RWPE1 (cell line): ENCODE data around the gene TMX2.
"Not testable (repeated sequence)": the region's sequence is repeated elsewhere in the genome, so short reads cannot be mapped to it uniquely, and the experiment has no call there.

ENCODE experiments used
- CTCF ChIA-PET: fragments of 350-600 bp; sonication (Branson Sonifier 250); formaldehyde crosslinking; extraction: SDS; loops from one replicate; lab custom pipeline; 2021; lab: Yijun Ruan, JAX
- POLR2A ChIA-PET: fragments of 400-600 bp; formaldehyde crosslinking; extraction: SDS; loops from one replicate; lab custom pipeline; 2020; ENCODE audit warnings: antibody characterized with exemption; ENCODE audit not compliant: low non-redundant PET; lab: Yijun Ruan, JAX
- DNase-seq: peaks from one replicate; pipeline ENCODE4 v3.0.0; 2012; ENCODE audit warnings: low spot score
- H3K27ac ChIP-seq: fragments of 450-650 bp; 2 replicates; pipeline ENCODE4 v1.5.1; 2017
- TF ChIP-seq, protein P1 (sequence below): fragments of 450-650 bp; conservative IDR thresholded peaks from 2 replicates; pipeline ENCODE4 v1.5.1; 2017; ENCODE audit warnings: low read depth, mild to moderate bottlenecking

TMX2 gene

DNA sequence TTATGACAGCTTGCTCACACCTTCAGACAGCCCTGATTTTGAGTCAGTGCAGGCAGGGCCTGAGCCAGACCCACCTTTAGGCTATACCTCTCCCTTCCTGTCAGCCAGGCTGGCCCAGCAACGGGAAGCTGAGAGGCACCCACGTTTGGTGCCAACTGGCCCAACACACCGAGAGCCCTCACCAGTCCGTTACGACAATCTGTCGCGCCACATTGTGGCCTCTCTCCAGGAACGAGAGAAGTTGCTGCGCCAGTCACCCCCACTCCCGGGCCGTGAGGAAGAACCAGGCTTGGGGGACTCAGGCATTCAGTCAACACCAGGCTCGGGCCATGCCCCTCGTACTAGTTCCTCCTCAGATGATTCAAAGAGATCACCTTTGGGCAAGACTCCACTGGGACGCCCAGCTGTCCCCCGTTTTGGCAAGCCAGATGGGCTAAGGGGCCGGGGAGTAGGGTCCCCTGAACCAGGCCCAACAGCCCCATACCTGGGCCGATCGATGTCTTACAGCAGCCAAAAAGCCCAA lies 13.5 kb upstream of the TMX2 start:
- TF ChIP-seq, protein P1, sequence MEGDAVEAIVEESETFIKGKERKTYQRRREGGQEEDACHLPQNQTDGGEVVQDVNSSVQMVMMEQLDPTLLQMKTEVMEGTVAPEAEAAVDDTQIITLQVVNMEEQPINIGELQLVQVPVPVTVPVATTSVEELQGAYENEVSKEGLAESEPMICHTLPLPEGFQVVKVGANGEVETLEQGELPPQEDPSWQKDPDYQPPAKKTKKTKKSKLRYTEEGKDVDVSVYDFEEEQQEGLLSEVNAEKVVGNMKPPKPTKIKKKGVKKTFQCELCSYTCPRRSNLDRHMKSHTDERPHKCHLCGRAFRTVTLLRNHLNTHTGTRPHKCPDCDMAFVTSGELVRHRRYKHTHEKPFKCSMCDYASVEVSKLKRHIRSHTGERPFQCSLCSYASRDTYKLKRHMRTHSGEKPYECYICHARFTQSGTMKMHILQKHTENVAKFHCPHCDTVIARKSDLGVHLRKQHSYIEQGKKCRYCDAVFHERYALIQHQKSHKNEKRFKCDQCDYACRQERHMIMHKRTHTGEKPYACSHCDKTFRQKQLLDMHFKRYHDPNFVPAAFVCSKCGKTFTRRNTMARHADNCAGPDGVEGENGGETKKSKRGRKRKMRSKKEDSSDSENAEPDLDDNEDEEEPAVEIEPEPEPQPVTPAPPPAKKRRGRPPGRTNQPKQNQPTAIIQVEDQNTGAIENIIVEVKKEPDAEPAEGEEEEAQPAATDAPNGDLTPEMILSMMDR, result no peak
- DNase-seq, result no peak
- CTCF ChIA-PET, result interaction anchor here (0.6 kb wide), 2 partner anchors 131 to 449 kb away, joined by 3 read pairs; no protein-coding TSS in a partner anchor
- H3K27ac ChIP-seq, result peak overlapping the region; percentile 37
- POLR2A ChIA-PET, result no interaction called here

DNA sequence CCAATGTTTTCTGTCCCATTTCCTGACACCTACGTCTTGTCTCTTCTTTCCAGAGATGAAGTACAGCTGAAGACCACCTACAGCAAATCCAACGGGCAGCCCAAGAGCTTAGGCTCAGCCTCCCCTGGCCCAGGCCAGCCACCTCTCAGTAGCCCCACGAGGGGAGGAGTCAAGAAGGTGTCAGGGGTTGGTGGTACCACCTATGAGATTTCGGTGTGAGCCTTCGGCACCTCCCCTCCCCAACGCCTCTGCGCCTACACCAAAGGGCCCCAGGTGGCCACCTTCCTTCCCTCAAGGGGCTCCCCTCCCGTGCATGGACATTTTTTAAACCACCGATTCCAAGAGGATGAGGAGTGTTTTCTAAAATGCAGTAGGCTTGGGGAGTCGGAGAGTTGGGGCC lies 12.6 kb upstream of the TMX2 start:
- H3K27ac ChIP-seq, result no peak overlapping the region
- TF ChIP-seq, protein P1, result no peak
- ChIA-PET CTCF (interaction anchor here (0.7 kb wide), 1 partner anchor 55 kb away, joined by 3 read pairs; no protein-coding TSS in a partner anchor), POLR2A (no interaction called here)
- DNase-seq, result no peak

DNA sequence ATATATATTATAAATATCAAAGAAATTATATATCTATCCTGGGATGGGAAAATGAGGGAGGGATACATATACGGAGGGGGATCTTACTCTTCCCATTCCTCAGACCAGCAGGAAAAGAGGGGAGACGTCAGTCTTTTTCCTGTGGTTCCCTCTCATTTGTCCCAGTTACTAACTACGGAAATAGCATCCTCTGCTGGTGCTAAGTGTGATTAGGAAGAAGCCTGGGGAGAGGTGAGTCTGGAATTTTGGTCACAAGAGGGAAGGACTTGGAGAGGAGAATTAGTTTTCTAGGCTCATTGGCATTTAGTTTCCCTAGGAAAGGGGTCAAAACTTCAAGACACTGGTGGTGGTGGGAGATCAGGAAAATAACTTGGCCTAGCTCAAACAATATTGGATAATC lies 12.0 kb upstream of the TMX2 start:
- ChIA-PET CTCF (no interaction called here), POLR2A (no interaction called here)
- no peak for DNase-seq
- TF ChIP-seq, protein P1, result no peak
- H3K27ac ChIP-seq, result no peak overlapping the region

DNA sequence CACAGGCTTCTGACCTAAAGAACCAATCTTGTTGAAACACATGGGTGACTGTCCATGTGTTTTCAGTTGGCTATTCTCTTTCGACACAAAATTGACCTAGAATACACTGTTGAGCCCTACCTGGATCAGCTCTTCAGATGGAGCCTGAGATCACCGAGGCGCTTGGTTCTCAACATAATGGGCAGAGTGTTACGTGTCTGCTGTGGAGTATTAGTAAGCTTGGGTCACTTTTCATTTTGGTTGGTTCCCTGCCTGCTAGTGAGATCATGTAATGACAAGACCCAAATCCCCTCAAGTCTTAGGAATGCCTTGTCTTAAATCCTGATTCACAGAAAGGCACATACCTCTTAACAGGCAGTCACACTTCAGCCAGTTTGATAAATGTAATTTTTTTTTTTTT lies 9.1 kb upstream of the TMX2 start:
- POLR2A ChIA-PET, result interaction anchor here (1.1 kb wide), 1 partner anchor 28 kb away, joined by 11 read pairs; no protein-coding TSS in a partner anchor
- TF ChIP-seq, protein P1, result no peak
- no peak overlapping the region for H3K27ac ChIP-seq
- CTCF ChIA-PET, result interaction anchor here (1.0 kb wide), 1 partner anchor 58 kb away, joined by 4 read pairs; no protein-coding TSS in a partner anchor
- no peak for DNase-seq

DNA sequence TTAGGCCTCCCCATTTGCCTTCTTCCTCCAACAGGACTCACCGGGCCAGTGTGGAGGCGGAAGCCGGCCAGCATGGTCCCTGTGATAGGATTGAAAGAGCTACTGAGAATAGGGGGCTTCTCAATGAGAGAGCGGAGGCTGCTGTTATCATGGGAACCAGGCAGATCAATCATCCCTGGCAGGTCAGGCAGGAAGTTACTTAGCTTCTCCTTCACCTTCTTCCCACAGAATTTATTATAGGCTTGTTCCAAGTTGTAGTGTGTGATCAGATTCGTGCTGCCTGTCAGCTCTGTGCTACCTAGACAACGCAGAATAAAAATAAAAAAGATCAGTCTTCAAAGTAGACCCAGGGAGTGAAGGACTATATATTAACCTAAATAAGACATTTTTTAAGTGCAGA lies 7.5 kb upstream of the TMX2 start:
- ChIA-PET POLR2A (no interaction called here), CTCF (no interaction called here)
- no peak overlapping the region for H3K27ac ChIP-seq
- DNase-seq, result no peak
- TF ChIP-seq, protein P1, result no peak

DNA sequence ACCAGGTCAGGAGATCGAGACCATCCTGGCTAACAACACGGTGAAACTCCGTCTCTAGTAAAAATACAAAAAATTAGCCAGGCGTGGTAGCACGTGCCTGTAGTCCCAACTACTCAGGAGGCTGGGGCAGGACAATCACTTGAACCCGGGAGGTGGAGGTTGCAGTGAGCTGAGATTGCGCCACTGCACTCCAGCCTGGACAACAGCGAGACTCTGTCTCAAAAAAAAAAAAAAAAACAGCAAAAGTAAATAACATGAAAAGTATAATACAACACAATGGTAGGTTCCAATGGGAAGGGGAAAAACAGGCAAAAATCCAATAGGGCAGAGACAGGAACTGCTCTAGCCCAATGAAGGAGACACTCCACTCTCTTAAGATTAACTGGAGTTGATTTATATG lies 7.0 kb upstream of the TMX2 start:
- POLR2A ChIA-PET, DNase-seq, H3K27ac ChIP-seq: not testable (repeated sequence)
- CTCF ChIA-PET, result interaction anchor here (0.5 kb wide), 1 partner anchor 8 kb away, joined by 4 read pairs; no protein-coding TSS in a partner anchor

DNA sequence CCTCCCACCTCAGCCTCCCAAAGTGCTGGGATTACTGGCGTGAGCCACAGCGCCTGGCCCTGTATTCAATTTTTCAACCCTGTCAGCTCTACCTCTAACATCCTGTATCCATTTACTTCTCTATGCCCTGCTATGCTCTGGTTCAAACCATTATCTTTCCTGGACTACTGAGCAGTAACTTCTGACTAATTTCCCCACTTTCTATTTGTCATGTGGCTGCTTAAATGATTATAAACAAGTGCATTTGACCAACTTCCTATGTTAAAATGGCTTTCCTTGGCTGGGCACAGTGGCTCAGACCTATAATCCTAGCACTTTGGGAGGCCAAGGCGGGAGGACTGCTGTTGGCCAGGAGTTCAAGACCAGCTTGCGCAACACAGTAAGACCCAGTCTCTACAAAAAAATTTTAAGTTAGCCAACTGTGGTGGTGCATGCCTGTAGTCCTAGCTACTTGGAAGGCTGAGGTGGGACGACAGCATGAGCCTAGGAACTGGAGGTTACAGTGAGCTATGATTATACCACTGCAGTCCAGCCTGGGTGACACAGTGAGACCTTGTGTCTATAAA lies 2.5 kb upstream of the TMX2 start:
- CTCF ChIA-PET, result no interaction called here
- POLR2A ChIA-PET, result no interaction called here
- TF ChIP-seq, protein P1, result no peak
- DNase-seq, result no peak
- no peak overlapping the region for H3K27ac ChIP-seq
